ENCODE data around the gene BLOC1S4. TPM values are rescaled to one million over a fixed set of nuclear protein-coding genes. Genes with fewer than 3 reads are reported as not detected.

The BLOC1S4 gene
- polyA plus RNA-seq, 1 of the 3 experiments (the other 2 are of a cell fraction), result 22.1 TPM

GRCh38 chr4:6673660-6674499 lies 42.1 kb upstream of the BLOC1S4 start (continued):
- no peak for TF ChIP-seq EZH2phosphoT487 (IDR thresholded peaks at IDR 0.05; ENCODE audit: borderline replicate concordance, low read depth)
- TF ChIP-seq MEF2A (IDR thresholded peaks at IDR 0.05; ENCODE audit: borderline replicate concordance, low read depth), result no peak
- TF ChIP-seq YY1 (IDR thresholded peaks at IDR 0.05; ENCODE audit: low read depth), result peak; percentile 73; the same call in 1 of the 2 replicates
- TF ChIP-seq GABPA (IDR thresholded peaks at IDR 0.05; ENCODE audit: low read depth), result no peak
- no peak for TF ChIP-seq FOSL2 (IDR thresholded peaks at IDR 0.05; ENCODE audit: borderline replicate concordance, low read depth)
- peak; percentile 78 for TF ChIP-seq MXI1 (IDR thresholded peaks at IDR 0.05; ENCODE audit: low read depth, low read length)
- no peak for TF ChIP-seq EP300 (IDR thresholded peaks at IDR 0.05; ENCODE audit: borderline replicate concordance in 1 of 2, low read depth in 1 of 2, low read length in 1 of 2)
- no peak for TF ChIP-seq IRF3 (IDR thresholded peaks at IDR 0.05; ENCODE audit: low read depth, low read length)
- no peak for TF ChIP-seq SIN3A (IDR thresholded peaks at IDR 0.05; ENCODE audit: borderline replicate concordance, low read depth, low read length)
- no peak for TF ChIP-seq JUND (IDR thresholded peaks at IDR 0.05)

DNA sequence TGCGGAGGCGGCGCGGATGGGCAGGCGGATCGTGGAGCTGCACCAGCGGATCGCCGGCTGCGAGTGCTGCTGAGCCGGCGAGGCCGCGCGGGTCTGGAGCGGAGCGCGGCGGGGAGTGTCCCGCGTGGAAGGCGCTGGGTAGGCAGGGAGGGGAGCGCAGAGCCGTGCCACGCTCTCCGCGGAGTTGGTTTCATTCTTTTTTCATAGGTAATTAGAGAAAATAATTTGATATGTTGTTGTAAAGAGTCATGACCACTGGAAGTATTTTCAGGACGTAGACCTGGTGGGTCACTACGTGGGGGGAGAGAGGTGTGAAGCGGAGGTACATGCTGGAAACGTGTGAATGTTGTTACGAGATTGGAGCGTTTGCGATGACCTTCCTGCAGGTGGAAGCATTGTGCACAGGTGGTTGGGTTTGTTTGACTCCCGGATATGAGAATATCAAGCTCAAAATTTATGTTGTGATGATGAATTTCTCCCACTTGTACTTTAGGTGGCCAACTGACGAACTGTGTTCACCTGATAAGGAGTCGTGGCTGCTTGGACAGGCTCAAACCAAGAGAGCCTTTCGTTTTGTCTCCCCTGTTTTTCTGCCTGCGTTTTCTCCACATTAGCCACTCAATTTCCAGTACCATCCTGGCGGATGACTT lies 41.3 kb upstream of the BLOC1S4 start:
- H3K9me2 ChIP-seq, result no peaks in the 10 kb centered on the region
- peak overlapping the region; percentile 73 to 87 for H3K4me3 ChIP-seq (ENCODE audit: low read depth in 2 of 2, low read length in 1 of 2)
- WGBS (ENCODE audit: low lambda C conversion rate), result 7% methylated on average over 31 of the region's 40 CpGs
- no peaks in the 10 kb centered on the region for H3K9me3 ChIP-seq
- H4K20me1 ChIP-seq (ENCODE audit: insufficient read depth), result peaks cover 14% of the 10 kb centered on the region
- H3K4me2 ChIP-seq, result peak overlapping the region; percentile 83
- no peaks in the 10 kb centered on the region for H3K27me3 ChIP-seq (ENCODE audit: insufficient read depth)
- peak overlapping the region; percentile 70; the same call in 1 of the 2 replicates for H3K9ac ChIP-seq
- POLR2A ChIA-PET, result interaction anchor here (0.6 to 1.0 kb wide), 4 partner anchors 35 to 394 kb away, joined by 3 to 4 read pairs (median 3); partner anchors contain the start of genes BLOC1S4, MRFAP1L1 and TBC1D14
- peaks cover 9 to 12% of the 10 kb centered on the region in 2 experiments for H3K36me3 ChIP-seq (replicated peaks in 1 of 2; ENCODE audit: control insufficient read depth in 1 of 2, insufficient read depth in 2 of 2, low read length in 1 of 2)
- H2AFZ ChIP-seq (ENCODE audit: low read depth), result peak overlapping the region; percentile 85; the same call in 1 of the 2 replicates
- H3K4me1 ChIP-seq (ENCODE audit: control insufficient read depth in 1 of 2, insufficient read depth in 2 of 2, low read depth in 1 of 2, low read length in 1 of 2), result peaks cover 16 to 20% of the 10 kb centered on the region in 2 experiments; a peak in 2 of 4 replicates
- CTCF ChIA-PET, result interaction anchor here (0.6 to 3.5 kb wide), 14 partner anchors 12 to 395 kb away, joined by 3 to 25 read pairs (median 4); partner anchors contain the start of gene MRFAP1
- H3K79me2 ChIP-seq (ENCODE audit: insufficient read depth), result peaks cover 40% of the 10 kb centered on the region
- peak; percentile 62 for DNase-seq
- H3F3A ChIP-seq (replicated peaks; ENCODE audit: insufficient read depth), result peaks cover 8% of the 10 kb centered on the region
- TF ChIP-seq FOXJ3 (CRISPR knock-in tag; IDR thresholded peaks at IDR 0.05) (no peak), SMC3 (IDR thresholded peaks at IDR 0.05; ENCODE audit: low read depth, low read length) (peak; percentile 19; the same call in 1 of the 2 replicates), RAD21 (IDR thresholded peaks at IDR 0.05; ENCODE audit: low read length) (peak; percentile 49), TAF1 (IDR thresholded peaks at IDR 0.05; ENCODE audit: borderline replicate concordance, low read depth, low read length) (no peak)
- TF ChIP-seq, protein P1, sequence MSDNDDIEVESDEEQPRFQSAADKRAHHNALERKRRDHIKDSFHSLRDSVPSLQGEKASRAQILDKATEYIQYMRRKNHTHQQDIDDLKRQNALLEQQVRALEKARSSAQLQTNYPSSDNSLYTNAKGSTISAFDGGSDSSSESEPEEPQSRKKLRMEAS (IDR thresholded peaks at IDR 0.05; ENCODE audit: low read depth), result 0 out of 2 replicates have a peak, but pooled peaks have one; percentile 39
- TF ChIP-seq, protein P2, sequence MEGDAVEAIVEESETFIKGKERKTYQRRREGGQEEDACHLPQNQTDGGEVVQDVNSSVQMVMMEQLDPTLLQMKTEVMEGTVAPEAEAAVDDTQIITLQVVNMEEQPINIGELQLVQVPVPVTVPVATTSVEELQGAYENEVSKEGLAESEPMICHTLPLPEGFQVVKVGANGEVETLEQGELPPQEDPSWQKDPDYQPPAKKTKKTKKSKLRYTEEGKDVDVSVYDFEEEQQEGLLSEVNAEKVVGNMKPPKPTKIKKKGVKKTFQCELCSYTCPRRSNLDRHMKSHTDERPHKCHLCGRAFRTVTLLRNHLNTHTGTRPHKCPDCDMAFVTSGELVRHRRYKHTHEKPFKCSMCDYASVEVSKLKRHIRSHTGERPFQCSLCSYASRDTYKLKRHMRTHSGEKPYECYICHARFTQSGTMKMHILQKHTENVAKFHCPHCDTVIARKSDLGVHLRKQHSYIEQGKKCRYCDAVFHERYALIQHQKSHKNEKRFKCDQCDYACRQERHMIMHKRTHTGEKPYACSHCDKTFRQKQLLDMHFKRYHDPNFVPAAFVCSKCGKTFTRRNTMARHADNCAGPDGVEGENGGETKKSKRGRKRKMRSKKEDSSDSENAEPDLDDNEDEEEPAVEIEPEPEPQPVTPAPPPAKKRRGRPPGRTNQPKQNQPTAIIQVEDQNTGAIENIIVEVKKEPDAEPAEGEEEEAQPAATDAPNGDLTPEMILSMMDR (IDR thresholded peaks at IDR 0.05), result peak; percentile 48
- peak overlapping the region; percentile 67 to 91; a peak in 2 of 4 replicates for H3K27ac ChIP-seq (ENCODE audit: low read depth in 2 of 2, low read length in 1 of 2)
